Aorta (tissue), 5 donors: ENCODE results near the gene MYO1E. TPM values are rescaled to one million over a fixed set of nuclear protein-coding genes. Genes with fewer than 3 reads are reported as not detected.
"Not testable (repeated sequence)": the region's sequence is repeated elsewhere in the genome, so short reads cannot be mapped to it uniquely, and the experiment has no call there.

Experiments used
- ATAC-seq: fragments of 200-7000 bp; cut with Tn5 transposase; one replicate; pipeline ENCODE4 v1.9.1; 2022; ENCODE audit warnings: moderate library complexity; ENCODE audit not compliant: low FRiP score
- DNase-seq, 2 donors: peaks; one replicate each; pipeline ENCODE4 v3.0.0-alpha.2; 2020
- H3K27ac ChIP-seq, 2 donors: one replicate each; pipeline ENCODE4 v1.5.1; 2013; ENCODE audit warnings: low read length in 2 of 2, mild to moderate bottlenecking in 2 of 2, moderate library complexity in 2 of 2, control low read depth in 1 of 2, inconsistent platforms in 1 of 2, low read depth in 1 of 2
- H3K27me3 ChIP-seq, 2 donors: one replicate each; pipeline ENCODE4 v1.6.1; 2013; ENCODE audit warnings: control low read depth in 1 of 2, low read length in 1 of 2, mild to moderate bottlenecking in 1 of 2, moderate library complexity in 1 of 2; ENCODE audit not compliant: insufficient read depth in 2 of 2, control insufficient read depth in 1 of 2
- H3K36me3 ChIP-seq, 2 donors: one replicate each; pipeline ENCODE4 v1.6.1; 2013; ENCODE audit warnings: control low read depth in 1 of 2, low read length in 1 of 2, mild to moderate bottlenecking in 1 of 2; ENCODE audit not compliant: insufficient read depth in 2 of 2, control insufficient read depth in 1 of 2
- H3K4me1 ChIP-seq, 2 donors: one replicate each; pipeline ENCODE4 v1.6.1; 2013; ENCODE audit warnings: low read length in 2 of 2, control low read depth in 1 of 2, mild to moderate bottlenecking in 1 of 2, moderate library complexity in 1 of 2; ENCODE audit not compliant: insufficient read depth in 2 of 2, control insufficient read depth in 1 of 2
- H3K4me3 ChIP-seq, 2 donors: one replicate each; pipeline ENCODE4 v1.5.1; 2013; ENCODE audit warnings: low read length in 2 of 2, control low read depth in 1 of 2, mild to moderate bottlenecking in 1 of 2
- H3K9me3 ChIP-seq: one replicate; pipeline ENCODE4 v1.6.1; 2013; ENCODE audit warnings: mild to moderate bottlenecking, low read length; ENCODE audit not compliant: control insufficient read depth
- WGBS, 2 donors: extraction: QIAGEN DNeasy Blood & Tissue Kit; methylation state at CpG; one replicate each; pipeline ENCODE4 v1.1.7; 2013; 5-methylcytosine and 5-hydroxymethylcytosine counted together
- intact Hi-C, 2 donors: fragments of 100-400 bp; cut with DNase I; formaldehyde crosslinking; loops; one replicate each; pipeline versions ENCODE4 v1.14.2 to v1.15.0; 2022
- polyA plus RNA-seq, 2 donors: library from polyadenylated mRNA; stranded (reverse); fragments of 200-250 nt; gene quantifications; one replicate each; pipeline ENCODE4 v1.2.3, GENCODE V29; 2013
- total RNA-seq, 2 donors: library from RNA; stranded (reverse); fragmentation: NEBNext Ultra II Directional; extraction: Animal tissue kit (Norgen Biotek cat#: 25700); gene quantifications; one replicate each; pipeline ENCODE4 v1.2.1, GENCODE V29; 2021
- donor health status: healthy with polysubstance abuse.
- donor health status: Bipolar disorder and iron deficiency.
- donor health status: DM: no; HTN: no; CAD: no.
- donor health status: DM: no; HTN: no; CAD: no.
- donor health status: DM: yes; HTN: yes; CAD: no.

The MYO1E gene
- total and polyA plus RNA-seq, 4 donors, result 44.6 to 225 (median 105) TPM

- DNase-seq (no peak), ATAC-seq (no peak)
- WGBS, 2 donors, result 96 to 99% methylated on average over 1 of the region's 1 CpG
- Histone ChIP-seq H3K27ac (no peak overlapping the region), H3K9me3 (no peaks in the 10 kb centered on the region), H3K27me3 (no peaks in the 10 kb centered on the region), H3K36me3 (no peaks in the 10 kb centered on the region), H3K4me3 (no peak overlapping the region), H3K4me1 (no peaks in the 10 kb centered on the region)
- intact Hi-C loops, result no loop called here
These were observed 34.3 kb downstream of the MYO1E start for GRCh38 chr15:59338414-59338813.

- H3K27me3 ChIP-seq, intact Hi-C loops, DNase-seq, H3K4me3 ChIP-seq, H3K27ac ChIP-seq, H3K36me3 ChIP-seq, H3K4me1 ChIP-seq, H3K9me3 ChIP-seq, ATAC-seq: not testable (repeated sequence)
- 95 to 96% methylated on average over 4 of the region's 4 CpGs for WGBS, 2 donors
These were observed 35.9 kb downstream of the MYO1E start for GRCh38 chr15:59336725-59337124.

GRCh38 chr15:59335207-59335786 lies 37.4 kb downstream of the MYO1E start:
- DNase-seq (no peak), ATAC-seq (no peak)
- Histone ChIP-seq H3K27me3 (no peaks in the 10 kb centered on the region), H3K27ac (no peak overlapping the region), H3K4me3 (no peak overlapping the region), H3K36me3 (no peaks in the 10 kb centered on the region), H3K4me1 (peaks cover under 1 to 2% of the 10 kb centered on the region in 2 donors), H3K9me3 (no peaks in the 10 kb centered on the region)
- intact Hi-C loops, result no loop called here
- 54 to 65% methylated on average over 10 of the region's 10 CpGs for WGBS, 2 donors

- DNase-seq (no peak), ATAC-seq (no peak)
- Histone ChIP-seq H3K36me3 (no peaks in the 10 kb centered on the region), H3K4me3 (no peak overlapping the region), H3K27ac (no peak overlapping the region), H3K9me3 (no peaks in the 10 kb centered on the region), H3K4me1 (peaks cover 4 to 8% of the 10 kb centered on the region in 2 donors), H3K27me3 (no peaks in the 10 kb centered on the region)
- intact Hi-C loops, result no loop called here
- 90 to 95% methylated on average over 3 of the region's 3 CpGs for WGBS, 2 donors
These were observed 38.6 kb downstream of the MYO1E start for GRCh38 chr15:59334076-59334415.

- DNase-seq, result no peak
- H3K27ac ChIP-seq, result no peak overlapping the region
- WGBS, 2 donors, result 95 to 97% methylated on average over 6 of the region's 6 CpGs
- H3K4me1 ChIP-seq, result peaks cover 5 to 10% of the 10 kb centered on the region in 2 donors
- intact Hi-C loops, result no loop called here
- H3K36me3 ChIP-seq, result no peaks in the 10 kb centered on the region
- no peak for ATAC-seq
- H3K27me3 ChIP-seq, result no peaks in the 10 kb centered on the region
- H3K4me3 ChIP-seq, result no peak overlapping the region
- no peaks in the 10 kb centered on the region for H3K9me3 ChIP-seq
These were observed 39.1 kb downstream of the MYO1E start for GRCh38 chr15:59333401-59334075.

GRCh38 chr15:59332009-59332408 lies 40.7 kb downstream of the MYO1E start:
- no peak for ATAC-seq
- WGBS, 2 donors, result 90 to 94% methylated on average over 5 of the region's 5 CpGs
- intact Hi-C loops, result no loop called here

GRCh38 chr15:59330649-59331048 lies 42.0 kb downstream of the MYO1E start:
- H3K9me3 ChIP-seq, result no peaks in the 10 kb centered on the region
- H3K36me3 ChIP-seq, result no peaks in the 10 kb centered on the region
- DNase-seq (no peak), ATAC-seq (no peak)
- H3K4me3 ChIP-seq, result no peak overlapping the region
- no peaks in the 10 kb centered on the region for H3K27me3 ChIP-seq
- intact Hi-C loops, result no loop called here
- WGBS, 2 donors, result 95 to 96% methylated on average over 8 of the region's 8 CpGs
- H3K27ac ChIP-seq, result no peak overlapping the region
- peaks cover 5 to 10% of the 10 kb centered on the region in 2 donors for H3K4me1 ChIP-seq

More at GRCh38 chr15:59332009-59332408, 40.7 kb downstream of the MYO1E start:
- H3K27me3 ChIP-seq, result no peaks in the 10 kb centered on the region
- no peak for DNase-seq
- no peak overlapping the region for H3K4me3 ChIP-seq
- H3K9me3 ChIP-seq, result no peaks in the 10 kb centered on the region
- H3K27ac ChIP-seq, result no peak overlapping the region
- peaks cover 5 to 10% of the 10 kb centered on the region in 2 donors for H3K4me1 ChIP-seq
- H3K36me3 ChIP-seq, result no peaks in the 10 kb centered on the region

- no peak overlapping the region for H3K27ac ChIP-seq
- intact Hi-C loops, result no loop called here
- no peaks in the 10 kb centered on the region for H3K9me3 ChIP-seq
- 7 to 24% methylated on average over 6 of the region's 6 CpGs for WGBS, 2 donors
- peaks cover 5 to 10% of the 10 kb centered on the region in 2 donors for H3K4me1 ChIP-seq
- no peaks in the 10 kb centered on the region for H3K36me3 ChIP-seq
- peak; percentile 52 for ATAC-seq
- no peak overlapping the region for H3K4me3 ChIP-seq
- no peaks in the 10 kb centered on the region for H3K27me3 ChIP-seq
- peak in 1 of 2 donors; percentile 56 for DNase-seq
These were observed 42.9 kb downstream of the MYO1E start for GRCh38 chr15:59329570-59330350.
